Fibroblast of lung (primary cell): ENCODE results near the gene APBB2.

Source experiments
- EZH2 ChIP-seq: IDR thresholded peaks from 2 replicates; pipeline ENCODE4 v1.5.1; 2012; ENCODE audit warnings: low read length, control low read depth, mild to moderate bottlenecking; ENCODE audit errors: missing control alignments
- TF ChIP-seq, protein P1 (sequence below), 2 donors: IDR thresholded peaks in 1 of 2; conservative IDR thresholded peaks in 1 of 2; 1 replicate in 1 of 2; 2 replicates in 1 of 2; pipeline ENCODE4 v1.5.1; 2011 to 2012; ENCODE audit warnings: low read length in 2 of 2, control low read depth in 1 of 2, inconsistent platforms in 1 of 2, low read depth in 1 of 2, mild to moderate bottlenecking in 1 of 2

DNA sequence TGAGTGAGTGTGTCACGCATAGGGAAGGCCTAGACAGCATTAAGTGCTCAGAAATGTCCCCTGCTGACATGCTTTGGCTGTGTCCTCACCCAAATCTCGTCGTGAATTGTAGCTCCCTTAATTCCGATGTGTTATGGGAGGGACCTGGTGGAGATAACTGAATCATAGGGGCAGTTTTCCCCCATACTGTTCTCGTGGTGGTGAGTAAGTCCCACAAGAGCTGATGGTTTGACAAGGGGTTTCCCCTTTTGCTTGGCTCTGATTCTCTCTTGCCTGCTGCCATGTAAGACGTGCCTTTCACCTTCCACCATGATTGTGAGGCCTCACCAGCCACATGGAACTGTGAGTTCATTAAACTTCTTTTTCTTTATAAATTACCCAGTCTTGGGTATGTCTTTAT is 386.6 kb downstream of the APBB2 start:
- TF ChIP-seq, protein P1, sequence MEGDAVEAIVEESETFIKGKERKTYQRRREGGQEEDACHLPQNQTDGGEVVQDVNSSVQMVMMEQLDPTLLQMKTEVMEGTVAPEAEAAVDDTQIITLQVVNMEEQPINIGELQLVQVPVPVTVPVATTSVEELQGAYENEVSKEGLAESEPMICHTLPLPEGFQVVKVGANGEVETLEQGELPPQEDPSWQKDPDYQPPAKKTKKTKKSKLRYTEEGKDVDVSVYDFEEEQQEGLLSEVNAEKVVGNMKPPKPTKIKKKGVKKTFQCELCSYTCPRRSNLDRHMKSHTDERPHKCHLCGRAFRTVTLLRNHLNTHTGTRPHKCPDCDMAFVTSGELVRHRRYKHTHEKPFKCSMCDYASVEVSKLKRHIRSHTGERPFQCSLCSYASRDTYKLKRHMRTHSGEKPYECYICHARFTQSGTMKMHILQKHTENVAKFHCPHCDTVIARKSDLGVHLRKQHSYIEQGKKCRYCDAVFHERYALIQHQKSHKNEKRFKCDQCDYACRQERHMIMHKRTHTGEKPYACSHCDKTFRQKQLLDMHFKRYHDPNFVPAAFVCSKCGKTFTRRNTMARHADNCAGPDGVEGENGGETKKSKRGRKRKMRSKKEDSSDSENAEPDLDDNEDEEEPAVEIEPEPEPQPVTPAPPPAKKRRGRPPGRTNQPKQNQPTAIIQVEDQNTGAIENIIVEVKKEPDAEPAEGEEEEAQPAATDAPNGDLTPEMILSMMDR (conservative IDR thresholded peaks at IDR 0.05 in 1 of 2, IDR thresholded peaks at IDR 0.05 in 1 of 2; ENCODE audit: low read depth in 1 of 2, low read length in 2 of 2) = no peak
- no peak for TF ChIP-seq EZH2
